GM23338 (cell line): Measurements from ENCODE around the gene CENPP. TPM values are rescaled to one million over a fixed set of nuclear protein-coding genes. Genes with fewer than 3 reads are reported as not detected.

Experiments used
- ATAC-seq: fragments of 200-7000 bp; cut with Tn5 transposase; 3 replicates; pipeline ENCODE4 v1.9.1; 2020
- DNase-seq: peaks from one replicate; pipeline ENCODE4 v3.0.0-alpha.2; 2015; ENCODE audit warnings: low spot score
- H2AFZ ChIP-seq: fragments of 200-600 bp; sonication (generic); 2 replicates; pipeline ENCODE4 v1.8.0; 2016; ENCODE audit warnings: antibody characterized with exemption, mild to moderate bottlenecking, moderate library complexity
- H3F3A ChIP-seq: fragments of 200-600 bp; sonication (generic); replicated peaks from 2 replicates; pipeline ENCODE4 v1.8.0; 2017; ENCODE audit warnings: antibody characterized with exemption, mixed run types, low read depth
- H3K27ac ChIP-seq: fragments of 200-600 bp; sonication (generic); 2 replicates; pipeline ENCODE4 v1.6.1; 2016; ENCODE audit warnings: low read depth
- H3K27me3 ChIP-seq: fragments of 200-600 bp; sonication (generic); 2 replicates; pipeline ENCODE4 v1.8.0; 2016; ENCODE audit warnings: mild to moderate bottlenecking, mixed run types, moderate library complexity; ENCODE audit not compliant: insufficient read depth
- H3K36me3 ChIP-seq: fragments of 200-600 bp; sonication (generic); 2 replicates; pipeline ENCODE4 v1.8.0; 2016; ENCODE audit warnings: mild to moderate bottlenecking; ENCODE audit not compliant: insufficient read depth
- H3K4me1 ChIP-seq: fragments of 200-600 bp; sonication (generic); 2 replicates; pipeline ENCODE4 v1.8.0; 2016; ENCODE audit warnings: mild to moderate bottlenecking, moderate library complexity; ENCODE audit not compliant: insufficient read depth
- H3K4me2 ChIP-seq: fragments of 200-600 bp; sonication (generic); 2 replicates; pipeline ENCODE4 v1.7.1; 2017; ENCODE audit warnings: mixed run types
- H3K4me3 ChIP-seq: fragments of 200-600 bp; sonication (generic); 2 replicates; pipeline ENCODE4 v1.6.1; 2016; ENCODE audit warnings: mixed run types
- H3K79me2 ChIP-seq: fragments of 200-600 bp; sonication (generic); replicated peaks from 2 replicates; pipeline ENCODE4 v1.8.0; 2017; ENCODE audit warnings: mild to moderate bottlenecking; ENCODE audit not compliant: insufficient read depth
- H3K9me2 ChIP-seq: fragments of 200-600 bp; sonication (generic); 2 replicates; pipeline ENCODE4 v1.8.0; 2017; ENCODE audit not compliant: insufficient read depth
- H4K20me1 ChIP-seq: fragments of 200-600 bp; sonication (generic); replicated peaks from 2 replicates; pipeline ENCODE4 v1.8.0; 2017; ENCODE audit warnings: mild to moderate bottlenecking; ENCODE audit not compliant: insufficient read depth
- H3K27ac Mint-ChIP-seq: 2 replicates; pipeline ENCODE4 v1.8.0; 2020; ENCODE audit warnings: inconsistent platforms, mild to moderate bottlenecking, moderate library complexity, mixed read lengths
- H3K27me3 Mint-ChIP-seq: 3 replicates; pipeline ENCODE4 v1.8.0; 2022; ENCODE audit warnings: low read depth, mild to moderate bottlenecking, moderate library complexity, mixed read lengths, inconsistent platforms; ENCODE audit not compliant: insufficient read depth, poor library complexity
- H3K36me3 Mint-ChIP-seq: 3 replicates; pipeline ENCODE4 v1.8.0; 2021; ENCODE audit warnings: low read depth, mild to moderate bottlenecking, inconsistent platforms, moderate library complexity, mixed read lengths
- H3K4me1 Mint-ChIP-seq: 3 replicates; pipeline ENCODE4 v1.8.0; 2020; ENCODE audit warnings: mild to moderate bottlenecking, inconsistent platforms, mixed read lengths
- H3K4me3 Mint-ChIP-seq: 3 replicates; pipeline ENCODE4 v1.8.0; 2021; ENCODE audit warnings: moderate library complexity, mild to moderate bottlenecking, inconsistent platforms, mixed read lengths
- H3K9me3 Mint-ChIP-seq: 3 replicates; pipeline ENCODE4 v1.8.0; 2020; ENCODE audit warnings: moderate library complexity, mild to moderate bottlenecking, inconsistent platforms, mixed read lengths
- CREB1 ChIP-seq: fragments of 250-450 bp; sonication (Bioruptor Pico); IDR thresholded peaks from 2 replicates; pipeline ENCODE4 v1.5.0; 2020; ENCODE audit warnings: low read depth, mild to moderate bottlenecking, moderate library complexity
- EZH2 ChIP-seq: fragments of 200-600 bp; sonication (generic); IDR thresholded peaks from one replicate; pipeline ENCODE4 v1.8.0; 2017; ENCODE audit warnings: antibody characterized with exemption, mild to moderate bottlenecking, low read depth; ENCODE audit not compliant: unreplicated experiment
- EZH2phosphoT487 ChIP-seq: fragments of 200-600 bp; sonication (generic); IDR thresholded peaks from one replicate; pipeline ENCODE4 v1.8.1; 2018; ENCODE audit warnings: antibody characterized with exemption; ENCODE audit not compliant: unreplicated experiment
- JUNB ChIP-seq: IDR thresholded peaks from one replicate; pipeline ENCODE4 v1.6.1; 2016; ENCODE audit warnings: antibody characterized with exemption; ENCODE audit not compliant: unreplicated experiment
- NANOG ChIP-seq: IDR thresholded peaks from 2 replicates; pipeline ENCODE4 v1.6.1; 2016; ENCODE audit warnings: antibody characterized with exemption, borderline replicate concordance
- POLR2AphosphoS5 ChIP-seq: IDR thresholded peaks from 2 replicates; pipeline ENCODE4 v1.6.1; 2016; ENCODE audit warnings: antibody characterized with exemption, low read depth
- STAT1 ChIP-seq: IDR thresholded peaks from one replicate; pipeline ENCODE4 v1.6.1; 2016; ENCODE audit warnings: antibody characterized with exemption; ENCODE audit not compliant: unreplicated experiment
- ZNF114 ChIP-seq: fragments of 250-450 bp; sonication (Bioruptor Pico); IDR thresholded peaks from 2 replicates; pipeline ENCODE4 v1.5.0; 2020; ENCODE audit warnings: mild to moderate bottlenecking, moderate library complexity
- ZNF331 ChIP-seq: fragments of 250-450 bp; sonication (Bioruptor Pico); IDR thresholded peaks from 2 replicates; pipeline ENCODE4 v1.5.0; 2020; ENCODE audit warnings: low read depth, mild to moderate bottlenecking, moderate library complexity
- polyA plus RNA-seq: library from polyadenylated mRNA; unstranded; fragments of >200 nt; fragmentation: Nextera tagmentation; extraction: Ambion mirVana; gene quantifications from 2 replicates; pipeline ENCODE4 v1.2.1, GENCODE V29; 2016
- total RNA-seq: library from RNA; depleted of rRNA; stranded (reverse); fragments of >200 nt; shearing (Covaris generic); gene quantifications from 2 replicates; pipeline ENCODE4 v1.2.3, GENCODE V29; 2014
- TF ChIP-seq, protein P1 (sequence below): IDR thresholded peaks from one replicate; pipeline ENCODE4 v1.6.1; 2018; ENCODE audit warnings: antibody characterized with exemption; ENCODE audit not compliant: unreplicated experiment
- TF ChIP-seq, protein P2 (sequence below), 2 experiments: fragments of 200-600 bp in 1 of 2; sonication (generic) in 1 of 2; conservative IDR thresholded peaks; 2 replicates each; pipeline versions ENCODE4 v1.5.1 to v1.6.1; 2016 to 2017; ENCODE audit warnings: antibody characterized with exemption in 2 of 2, low read depth in 2 of 2, mild to moderate bottlenecking in 2 of 2, moderate library complexity in 1 of 2
- TF ChIP-seq, protein P3 (sequence below): IDR thresholded peaks from 2 replicates; pipeline ENCODE4 v1.6.1; 2016; ENCODE audit warnings: antibody characterized with exemption

CENPP gene
- total and polyA plus RNA-seq, 2 experiments from 2014 or later, result 11.0 to 12.6 TPM

DNA sequence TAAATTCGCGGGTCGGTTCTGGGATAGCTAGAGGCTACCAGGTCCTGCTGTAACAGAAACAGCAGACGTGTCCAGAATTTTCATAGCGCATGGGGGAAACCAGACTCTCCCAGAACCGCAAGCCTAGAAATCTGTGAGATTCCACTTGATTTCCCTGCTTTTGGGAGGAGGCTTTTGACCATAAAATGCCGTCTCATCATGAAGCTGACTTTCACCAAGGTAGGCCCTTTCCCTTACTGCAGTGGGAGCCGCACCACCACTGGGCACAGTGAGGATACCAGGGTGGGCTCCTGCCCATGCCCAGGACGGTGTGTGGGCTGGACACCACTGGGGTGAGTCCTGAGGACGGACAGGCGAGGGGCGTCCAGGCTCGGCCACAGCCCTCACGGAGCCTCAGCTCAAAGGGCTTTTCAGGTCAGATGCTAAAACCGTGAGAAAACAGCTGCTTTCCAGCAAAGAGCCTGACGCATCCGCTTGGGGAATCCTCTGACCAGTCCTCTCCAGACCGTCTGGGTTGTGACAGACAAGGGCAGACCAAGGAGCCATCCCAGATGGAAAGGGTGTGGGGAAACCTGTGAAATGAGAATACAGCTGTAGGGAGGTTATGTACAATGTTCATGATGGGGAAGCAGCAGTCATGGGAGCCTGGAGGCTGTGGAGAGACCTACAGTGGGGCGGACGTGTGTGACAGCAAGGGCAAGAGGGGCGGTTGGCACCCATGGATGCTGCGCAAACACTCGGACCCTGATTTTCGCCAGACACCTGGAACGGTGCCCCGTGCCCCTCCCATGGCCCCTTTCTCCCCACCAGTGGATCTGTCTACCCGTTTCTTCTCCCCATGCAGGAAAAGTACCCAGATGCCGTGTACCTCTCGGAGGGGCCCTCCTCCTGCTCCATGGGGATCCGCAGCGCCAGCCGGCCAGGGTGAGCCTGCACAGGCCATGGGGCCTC lies 285.0 kb downstream of the CENPP start (continued):
- TF ChIP-seq, protein P1, sequence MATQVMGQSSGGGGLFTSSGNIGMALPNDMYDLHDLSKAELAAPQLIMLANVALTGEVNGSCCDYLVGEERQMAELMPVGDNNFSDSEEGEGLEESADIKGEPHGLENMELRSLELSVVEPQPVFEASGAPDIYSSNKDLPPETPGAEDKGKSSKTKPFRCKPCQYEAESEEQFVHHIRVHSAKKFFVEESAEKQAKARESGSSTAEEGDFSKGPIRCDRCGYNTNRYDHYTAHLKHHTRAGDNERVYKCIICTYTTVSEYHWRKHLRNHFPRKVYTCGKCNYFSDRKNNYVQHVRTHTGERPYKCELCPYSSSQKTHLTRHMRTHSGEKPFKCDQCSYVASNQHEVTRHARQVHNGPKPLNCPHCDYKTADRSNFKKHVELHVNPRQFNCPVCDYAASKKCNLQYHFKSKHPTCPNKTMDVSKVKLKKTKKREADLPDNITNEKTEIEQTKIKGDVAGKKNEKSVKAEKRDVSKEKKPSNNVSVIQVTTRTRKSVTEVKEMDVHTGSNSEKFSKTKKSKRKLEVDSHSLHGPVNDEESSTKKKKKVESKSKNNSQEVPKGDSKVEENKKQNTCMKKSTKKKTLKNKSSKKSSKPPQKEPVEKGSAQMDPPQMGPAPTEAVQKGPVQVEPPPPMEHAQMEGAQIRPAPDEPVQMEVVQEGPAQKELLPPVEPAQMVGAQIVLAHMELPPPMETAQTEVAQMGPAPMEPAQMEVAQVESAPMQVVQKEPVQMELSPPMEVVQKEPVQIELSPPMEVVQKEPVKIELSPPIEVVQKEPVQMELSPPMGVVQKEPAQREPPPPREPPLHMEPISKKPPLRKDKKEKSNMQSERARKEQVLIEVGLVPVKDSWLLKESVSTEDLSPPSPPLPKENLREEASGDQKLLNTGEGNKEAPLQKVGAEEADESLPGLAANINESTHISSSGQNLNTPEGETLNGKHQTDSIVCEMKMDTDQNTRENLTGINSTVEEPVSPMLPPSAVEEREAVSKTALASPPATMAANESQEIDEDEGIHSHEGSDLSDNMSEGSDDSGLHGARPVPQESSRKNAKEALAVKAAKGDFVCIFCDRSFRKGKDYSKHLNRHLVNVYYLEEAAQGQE, result no peak
- TF ChIP-seq ZNF331 (no peak), EZH2phosphoT487 (no peak)

DNA sequence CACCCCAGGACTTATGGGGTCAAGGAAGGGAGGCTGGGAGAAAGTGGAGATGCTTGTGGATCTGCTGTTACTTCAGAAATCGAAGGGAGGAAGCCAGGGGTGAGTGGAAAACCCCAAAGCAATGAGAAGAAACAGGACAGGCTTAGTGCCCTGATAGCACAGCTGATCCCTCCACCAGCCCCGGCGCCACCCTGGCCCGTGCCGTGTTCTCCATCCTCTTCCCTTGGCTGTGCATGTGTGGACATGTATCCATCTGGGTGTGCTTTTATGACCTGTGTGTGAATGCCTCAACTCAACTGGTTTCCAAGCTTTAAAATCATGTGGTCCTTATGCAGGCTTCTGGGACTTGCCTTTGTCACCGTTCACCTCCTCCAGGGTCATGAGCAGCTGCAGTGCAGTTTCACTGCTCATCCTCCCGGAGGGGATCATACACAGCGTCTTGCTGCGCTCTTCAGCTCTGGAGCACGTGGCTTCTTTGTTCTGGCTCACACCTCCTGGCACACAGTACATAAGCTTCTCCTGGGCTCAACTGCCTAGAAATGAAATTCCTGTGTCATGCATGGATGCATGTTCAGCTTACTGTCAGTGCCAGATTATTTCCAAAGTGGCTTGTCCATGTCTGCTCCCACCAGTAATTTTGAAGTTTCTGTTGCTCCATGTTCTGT lies 286.0 kb downstream of the CENPP start:
- DNase-seq (no peak), ATAC-seq (no peak)
- Mint-ChIP-seq H3K9me3 (no peaks in the 10 kb centered on the region), H3K36me3 (peaks cover 21% of the 10 kb centered on the region), H3K4me1 (no peaks in the 10 kb centered on the region), H3K27me3 (no peaks in the 10 kb centered on the region), H3K27ac (peak overlapping the region; percentile 81), H3K4me3 (no peak overlapping the region)
- Histone ChIP-seq H3K4me2 (no peak overlapping the region), H3K36me3 (no peaks in the 10 kb centered on the region; the same call in 1 of the 2 replicates), H3K4me1 (no peaks in the 10 kb centered on the region), H3K27me3 (no peaks in the 10 kb centered on the region), H3F3A (no peaks in the 10 kb centered on the region), H3K27ac (no peak overlapping the region), H3K9me2 (no peaks in the 10 kb centered on the region), H3K79me2 (no peaks in the 10 kb centered on the region), H4K20me1 (no peaks in the 10 kb centered on the region), H2AFZ (no peak overlapping the region), H3K4me3 (no peak overlapping the region)
- TF ChIP-seq NANOG (no peak), POLR2AphosphoS5 (no peak), EZH2 (no peak), EZH2phosphoT487 (no peak), ZNF331 (no peak), JUNB (no peak), ZNF114 (CRISPR knock-in tag) (no peak), STAT1 (no peak), CREB1 (CRISPR knock-in tag) (no peak)
- TF ChIP-seq, protein P1, result no peak
- TF ChIP-seq, protein P2, sequence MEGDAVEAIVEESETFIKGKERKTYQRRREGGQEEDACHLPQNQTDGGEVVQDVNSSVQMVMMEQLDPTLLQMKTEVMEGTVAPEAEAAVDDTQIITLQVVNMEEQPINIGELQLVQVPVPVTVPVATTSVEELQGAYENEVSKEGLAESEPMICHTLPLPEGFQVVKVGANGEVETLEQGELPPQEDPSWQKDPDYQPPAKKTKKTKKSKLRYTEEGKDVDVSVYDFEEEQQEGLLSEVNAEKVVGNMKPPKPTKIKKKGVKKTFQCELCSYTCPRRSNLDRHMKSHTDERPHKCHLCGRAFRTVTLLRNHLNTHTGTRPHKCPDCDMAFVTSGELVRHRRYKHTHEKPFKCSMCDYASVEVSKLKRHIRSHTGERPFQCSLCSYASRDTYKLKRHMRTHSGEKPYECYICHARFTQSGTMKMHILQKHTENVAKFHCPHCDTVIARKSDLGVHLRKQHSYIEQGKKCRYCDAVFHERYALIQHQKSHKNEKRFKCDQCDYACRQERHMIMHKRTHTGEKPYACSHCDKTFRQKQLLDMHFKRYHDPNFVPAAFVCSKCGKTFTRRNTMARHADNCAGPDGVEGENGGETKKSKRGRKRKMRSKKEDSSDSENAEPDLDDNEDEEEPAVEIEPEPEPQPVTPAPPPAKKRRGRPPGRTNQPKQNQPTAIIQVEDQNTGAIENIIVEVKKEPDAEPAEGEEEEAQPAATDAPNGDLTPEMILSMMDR (conservative IDR thresholded peaks at IDR 0.05; ENCODE audit: low read depth in 2 of 2), result no peak
- TF ChIP-seq, protein P3, sequence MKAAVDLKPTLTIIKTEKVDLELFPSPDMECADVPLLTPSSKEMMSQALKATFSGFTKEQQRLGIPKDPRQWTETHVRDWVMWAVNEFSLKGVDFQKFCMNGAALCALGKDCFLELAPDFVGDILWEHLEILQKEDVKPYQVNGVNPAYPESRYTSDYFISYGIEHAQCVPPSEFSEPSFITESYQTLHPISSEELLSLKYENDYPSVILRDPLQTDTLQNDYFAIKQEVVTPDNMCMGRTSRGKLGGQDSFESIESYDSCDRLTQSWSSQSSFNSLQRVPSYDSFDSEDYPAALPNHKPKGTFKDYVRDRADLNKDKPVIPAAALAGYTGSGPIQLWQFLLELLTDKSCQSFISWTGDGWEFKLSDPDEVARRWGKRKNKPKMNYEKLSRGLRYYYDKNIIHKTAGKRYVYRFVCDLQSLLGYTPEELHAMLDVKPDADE, result no peak
